Measurements from ENCODE around the gene MAN2B1. TPM values are rescaled to one million over a fixed set of nuclear protein-coding genes. Genes with fewer than 3 reads are reported as not detected.

MAN2B1 gene
- total and polyA plus RNA-seq, 2 experiments from 2014 or later = 33.2 to 60.8 TPM

GRCh38 chr19:12706332-12706718 lies 39.8 kb upstream of the MAN2B1 start (continued):
- TF ChIP-seq CTCF (conservative IDR thresholded peaks at IDR 0.05; ENCODE audit: low read depth in 2 of 2) (no peak), JUNB (IDR thresholded peaks at IDR 0.05; ENCODE audit: unreplicated experiment) (no peak), ZNF331 (CRISPR knock-in tag; IDR thresholded peaks at IDR 0.05; ENCODE audit: low read depth) (no peak), POLR2AphosphoS5 (IDR thresholded peaks at IDR 0.05; ENCODE audit: low read depth) (no peak), CREB1 (CRISPR knock-in tag; IDR thresholded peaks at IDR 0.05; ENCODE audit: low read depth) (no peak)

GRCh38 chr19:12705654-12706331 lies 39.3 kb upstream of the MAN2B1 start:
- Mint-ChIP-seq H3K4me1 (peaks cover 9% of the 10 kb centered on the region; the same call in 2 of the 3 replicates), H3K36me3 (ENCODE audit: low read depth) (peaks cover 93% of the 10 kb centered on the region), H3K27ac (peak overlapping the region; percentile 59; the same call in 1 of the 2 replicates), H3K9me3 (no peaks in the 10 kb centered on the region), H3K27me3 (ENCODE audit: insufficient read depth, low read depth, poor library complexity) (peaks cover 15% of the 10 kb centered on the region), H3K4me3 (no peak overlapping the region)
- Histone ChIP-seq H3K9me2 (ENCODE audit: insufficient read depth) (no peaks in the 10 kb centered on the region), H2AFZ (no peak overlapping the region), H3F3A (replicated peaks; ENCODE audit: low read depth) (peaks cover 61% of the 10 kb centered on the region), H3K36me3 (ENCODE audit: insufficient read depth) (peaks cover 75% of the 10 kb centered on the region), H3K79me2 (replicated peaks; ENCODE audit: insufficient read depth) (peaks cover 4% of the 10 kb centered on the region; the same call in 1 of the 2 replicates), H3K4me3 (no peak overlapping the region), H3K27ac (ENCODE audit: low read depth) (no peak overlapping the region), H4K20me1 (replicated peaks; ENCODE audit: insufficient read depth) (peaks cover 26% of the 10 kb centered on the region), H3K27me3 (ENCODE audit: insufficient read depth) (no peaks in the 10 kb centered on the region), H3K4me1 (ENCODE audit: insufficient read depth) (no peaks in the 10 kb centered on the region), H3K4me2 (no peak overlapping the region)
- ATAC-seq (no peak), DNase-seq (ENCODE audit: low spot score) (no peak)
- TF ChIP-seq STAT1 (IDR thresholded peaks at IDR 0.05; ENCODE audit: unreplicated experiment) = no peak
- no peak for TF ChIP-seq EZH2phosphoT487 (IDR thresholded peaks at IDR 0.05; ENCODE audit: unreplicated experiment)
- no peak for TF ChIP-seq ZNF114 (CRISPR knock-in tag; IDR thresholded peaks at IDR 0.05)
- no peak for TF ChIP-seq EZH2 (IDR thresholded peaks at IDR 0.05; ENCODE audit: low read depth, unreplicated experiment)
- no peak for TF ChIP-seq POLR2AphosphoS5 (IDR thresholded peaks at IDR 0.05; ENCODE audit: low read depth)
- TF ChIP-seq JUNB (IDR thresholded peaks at IDR 0.05; ENCODE audit: unreplicated experiment) = no peak
- TF ChIP-seq ETS1 (IDR thresholded peaks at IDR 0.05) = no peak

DNA sequence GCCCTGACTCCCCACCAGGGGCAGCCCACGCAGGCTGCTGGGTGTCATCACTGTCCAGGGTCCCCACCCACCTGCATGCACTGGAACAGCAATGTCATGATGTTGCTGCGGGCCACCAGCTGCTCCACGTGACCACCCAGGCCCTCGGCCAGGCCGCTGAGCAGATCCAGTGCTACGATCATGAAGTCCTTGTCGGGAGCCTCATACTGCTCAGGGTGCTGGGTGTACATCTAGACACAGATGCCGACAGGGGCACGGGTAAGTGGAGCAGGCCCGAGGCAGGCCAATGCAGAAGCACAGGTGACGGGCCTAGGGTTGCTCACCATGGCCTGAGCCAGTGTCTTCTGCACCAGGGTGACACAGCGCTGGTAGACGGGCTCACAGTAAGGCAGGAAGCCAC lies 38.6 kb upstream of the MAN2B1 start:
- peaks cover 71% of the 10 kb centered on the region for H3K36me3 ChIP-seq (ENCODE audit: insufficient read depth)
- no peak for ATAC-seq
- H3K4me3 ChIP-seq = no peak overlapping the region
- no peaks in the 10 kb centered on the region for H3K4me1 ChIP-seq (ENCODE audit: insufficient read depth)
- peaks cover 4% of the 10 kb centered on the region; the same call in 1 of the 2 replicates for H3K79me2 ChIP-seq (replicated peaks; ENCODE audit: insufficient read depth)
- H3K27ac Mint-ChIP-seq = peak overlapping the region; percentile 59; the same call in 1 of the 2 replicates
- no peaks in the 10 kb centered on the region for H3K27me3 ChIP-seq (ENCODE audit: insufficient read depth)
- no peak for DNase-seq (ENCODE audit: low spot score)
- no peaks in the 10 kb centered on the region for H3K9me3 Mint-ChIP-seq
- peaks cover 9% of the 10 kb centered on the region; the same call in 2 of the 3 replicates for H3K4me1 Mint-ChIP-seq
- peaks cover 56% of the 10 kb centered on the region for H3F3A ChIP-seq (replicated peaks; ENCODE audit: low read depth)
- H2AFZ ChIP-seq = no peak overlapping the region
- H3K9me2 ChIP-seq (ENCODE audit: insufficient read depth) = no peaks in the 10 kb centered on the region
- no peak overlapping the region for H3K4me3 Mint-ChIP-seq
- H3K36me3 Mint-ChIP-seq (ENCODE audit: low read depth) = peaks cover 91% of the 10 kb centered on the region
- H4K20me1 ChIP-seq (replicated peaks; ENCODE audit: insufficient read depth) = peaks cover 26% of the 10 kb centered on the region
- H3K27ac ChIP-seq (ENCODE audit: low read depth) = no peak overlapping the region
- H3K4me2 ChIP-seq = no peak overlapping the region
- H3K27me3 Mint-ChIP-seq (ENCODE audit: insufficient read depth, low read depth, poor library complexity) = peaks cover 16% of the 10 kb centered on the region
- no peak for TF ChIP-seq REST (IDR thresholded peaks at IDR 0.05; ENCODE audit: unreplicated experiment)
- TF ChIP-seq STAT1 (IDR thresholded peaks at IDR 0.05; ENCODE audit: unreplicated experiment) = no peak
- TF ChIP-seq NANOG (IDR thresholded peaks at IDR 0.05; ENCODE audit: borderline replicate concordance) = no peak
- TF ChIP-seq ETS1 (IDR thresholded peaks at IDR 0.05) = no peak
- no peak for TF ChIP-seq ZNF114 (CRISPR knock-in tag; IDR thresholded peaks at IDR 0.05)
